Gastroesophageal sphincter (tissue), 3 donors: ENCODE results near the gene PICK1.

Experiments used
- CTCF ChIP-seq, 4 experiments: fragments of 200-600 bp in 2 of 4; fragments of 450-650 bp in 2 of 4; sonication (generic) in 1 of 4; IDR thresholded peaks; one replicate each; pipeline ENCODE4 v1.5.1; 2017 to 2019; ENCODE audit warnings: antibody characterized with exemption in 4 of 4, mild to moderate bottlenecking in 2 of 4, moderate library complexity in 2 of 4
- POLR2A ChIP-seq, 2 donors: fragments of 450-650 bp; IDR thresholded peaks; one replicate each; pipeline ENCODE4 v1.6.1; 2017; ENCODE audit warnings: antibody characterized with exemption in 2 of 2, mild to moderate bottlenecking in 2 of 2, moderate library complexity in 1 of 2
- POLR2AphosphoS5 ChIP-seq: sonication (generic); formaldehyde crosslinking; IDR thresholded peaks from one replicate; pipeline ENCODE4 v1.6.1; 2017; ENCODE audit warnings: antibody characterized with exemption

- TF ChIP-seq CTCF (IDR thresholded peaks at IDR 0.05) (no peak), POLR2A (IDR thresholded peaks at IDR 0.05) (no peak), POLR2AphosphoS5 (no peak)
These were observed 44.6 kb upstream of the PICK1 start for GRCh38 chr22:38012604-38013072.
